WTC11 (cell line): Measurements from ENCODE around the gene MESP1. TPM values are rescaled to one million over a fixed set of nuclear protein-coding genes. Genes with fewer than 3 reads are reported as not detected.

ENCODE experiments used
- ATAC-seq: fragments of 200-7000 bp; cut with Tn5 transposase; 2 replicates; pipeline ENCODE4 v1.10.0; 2021; ENCODE audit warnings: mild to moderate bottlenecking, moderate library complexity
- CTCF ChIA-PET: fragments of 300-600 bp; sonication (Branson Sonifier 250); formaldehyde crosslinking; loops from one replicate; lab custom pipeline; 2021; ENCODE audit warnings: antibody characterized with exemption; lab: Charles Lee
- POLR2A ChIA-PET: fragments of 350-600 bp; sonication (Branson Sonifier 250); formaldehyde crosslinking; loops from one replicate; lab custom pipeline; 2021; ENCODE audit warnings: antibody characterized with exemption; lab: Charles Lee
- DNase-seq: peaks from one replicate; pipeline ENCODE4 v3.0.0; 2021; ENCODE audit warnings: low spot score
- H3K27ac Mint-ChIP-seq: 2 replicates; pipeline ENCODE4 v1.8.0; 2021; ENCODE audit warnings: mixed read lengths
- H3K27me3 Mint-ChIP-seq: 2 replicates; pipeline ENCODE4 v1.8.0; 2021; ENCODE audit warnings: low read depth, mild to moderate bottlenecking, moderate library complexity, mixed read lengths
- H3K36me3 Mint-ChIP-seq: 2 replicates; pipeline ENCODE4 v1.8.0; 2021; ENCODE audit warnings: mixed read lengths
- H3K4me1 Mint-ChIP-seq: 2 replicates; pipeline ENCODE4 v1.8.0; 2022; ENCODE audit warnings: mixed read lengths
- H3K4me3 Mint-ChIP-seq: 2 replicates; pipeline ENCODE4 v1.8.0; 2021; ENCODE audit warnings: mild to moderate bottlenecking, moderate library complexity, mixed read lengths
- H3K9me3 Mint-ChIP-seq: 2 replicates; pipeline ENCODE4 v1.8.0; 2021; ENCODE audit warnings: mixed read lengths
- ATF1 ChIP-seq: sonication (generic); formaldehyde crosslinking; IDR thresholded peaks from 2 replicates; pipeline ENCODE4 v1.8.1; 2023; ENCODE audit warnings: mild to moderate bottlenecking, moderate library complexity, missing genetic modification reagents
- CBFB ChIP-seq: sonication (generic); formaldehyde crosslinking; IDR thresholded peaks from 2 replicates; pipeline ENCODE4 v1.8.1; 2022; ENCODE audit warnings: mild to moderate bottlenecking, low read depth, missing genetic modification reagents
- ETV6 ChIP-seq: sonication (generic); formaldehyde crosslinking; IDR thresholded peaks from 2 replicates; pipeline ENCODE4 v1.8.1; 2022; ENCODE audit warnings: mild to moderate bottlenecking, missing genetic modification reagents
- FOXJ3 ChIP-seq: sonication (generic); formaldehyde crosslinking; IDR thresholded peaks from 2 replicates; pipeline ENCODE4 v1.9.0; 2021; ENCODE audit warnings: missing genetic modification reagents, mild to moderate bottlenecking, borderline replicate concordance
- FOXP1 ChIP-seq: sonication (generic); formaldehyde crosslinking; IDR thresholded peaks from 2 replicates; pipeline ENCODE4 v1.8.0; 2022; ENCODE audit warnings: missing genetic modification reagents, mild to moderate bottlenecking, moderate library complexity, borderline replicate concordance
- GTF2I ChIP-seq: fragments of 250-450 bp; sonication (Bioruptor Pico); conservative IDR thresholded peaks from 2 replicates; pipeline ENCODE4 v1.4.0; 2021; ENCODE audit warnings: mild to moderate bottlenecking
- JUN ChIP-seq: sonication (generic); formaldehyde crosslinking; IDR thresholded peaks from 2 replicates; pipeline ENCODE4 v1.8.0; 2023; ENCODE audit warnings: mild to moderate bottlenecking, missing genetic modification reagents
- OVOL2 ChIP-seq: fragments of 250-450 bp; sonication (Bioruptor Pico); IDR thresholded peaks from 2 replicates; pipeline ENCODE4 v1.9.0; 2021; ENCODE audit warnings: mild to moderate bottlenecking, borderline replicate concordance
- TCF7 ChIP-seq: sonication (generic); formaldehyde crosslinking; IDR thresholded peaks from 2 replicates; pipeline ENCODE4 v1.8.0; 2022; ENCODE audit warnings: mild to moderate bottlenecking, low read depth, missing genetic modification reagents, moderate library complexity
- TP53 ChIP-seq: sonication (generic); formaldehyde crosslinking; IDR thresholded peaks from 2 replicates; pipeline ENCODE4 v1.8.1; 2023; ENCODE audit warnings: mild to moderate bottlenecking, missing genetic modification reagents
- ZBTB21 ChIP-seq: sonication (generic); formaldehyde crosslinking; IDR thresholded peaks from 2 replicates; pipeline ENCODE4 v1.8.1; 2023; ENCODE audit warnings: mild to moderate bottlenecking, missing genetic modification reagents, borderline replicate concordance
- ZNF138 ChIP-seq: sonication (generic); formaldehyde crosslinking; conservative IDR thresholded peaks from 2 replicates; pipeline ENCODE4 v1.8.1; 2022; ENCODE audit warnings: mild to moderate bottlenecking, moderate library complexity, missing genetic modification reagents
- ZNF232 ChIP-seq: sonication (generic); formaldehyde crosslinking; IDR thresholded peaks from 2 replicates; pipeline ENCODE4 v1.8.0; 2022; ENCODE audit warnings: mild to moderate bottlenecking, missing genetic modification reagents
- ZNF416 ChIP-seq: fragments of 250-450 bp; sonication (Bioruptor Pico); IDR thresholded peaks from 2 replicates; pipeline ENCODE4 v1.9.0; 2021; ENCODE audit warnings: mild to moderate bottlenecking, inconsistent platforms
- ZNF671 ChIP-seq: fragments of 250-450 bp; sonication (Bioruptor Pico); IDR thresholded peaks from 2 replicates; pipeline ENCODE4 v1.8.0; 2021; ENCODE audit warnings: mild to moderate bottlenecking
- total RNA-seq: library from RNA; stranded (reverse); gene quantifications from 3 replicates; pipeline ENCODE4 v1.2.3, GENCODE V29; 2021
- TF ChIP-seq, protein P1 (sequence below): sonication (generic); formaldehyde crosslinking; conservative IDR thresholded peaks from 2 replicates; pipeline ENCODE4 v1.8.1; 2022; ENCODE audit warnings: mild to moderate bottlenecking, missing genetic modification reagents
- TF ChIP-seq, protein P2 (sequence below): sonication (generic); formaldehyde crosslinking; IDR thresholded peaks from 2 replicates; pipeline ENCODE4 v1.8.0; 2022; ENCODE audit warnings: mild to moderate bottlenecking, missing genetic modification reagents
- TF ChIP-seq, protein P3 (sequence below): fragments of 250-450 bp; sonication (Bioruptor Pico); IDR thresholded peaks from 2 replicates; pipeline ENCODE4 v1.9.0; 2021; ENCODE audit warnings: mild to moderate bottlenecking, borderline replicate concordance
- TF ChIP-seq, protein P4 (sequence below): sonication (generic); formaldehyde crosslinking; IDR thresholded peaks from 2 replicates; pipeline ENCODE4 v1.8.0; 2022; ENCODE audit warnings: mild to moderate bottlenecking, missing genetic modification reagents
- TF ChIP-seq, protein P5 (sequence below): sonication (generic); formaldehyde crosslinking; IDR thresholded peaks from 2 replicates; pipeline ENCODE4 v1.8.1; 2023; ENCODE audit warnings: mild to moderate bottlenecking, moderate library complexity, missing genetic modification reagents
- TF ChIP-seq, protein P6 (sequence below): sonication (generic); formaldehyde crosslinking; IDR thresholded peaks from 2 replicates; pipeline ENCODE4 v1.8.0; 2023; ENCODE audit warnings: mild to moderate bottlenecking, missing genetic modification reagents
- TF ChIP-seq, protein P7 (sequence below): fragments of 250-450 bp; sonication (Bioruptor Pico); IDR thresholded peaks from 2 replicates; pipeline ENCODE4 v1.8.0; 2021; ENCODE audit warnings: mild to moderate bottlenecking
- TF ChIP-seq, protein P8 (sequence below): sonication (generic); formaldehyde crosslinking; IDR thresholded peaks from 2 replicates; pipeline ENCODE4 v1.8.1; 2022; ENCODE audit warnings: low read depth, mild to moderate bottlenecking, moderate library complexity, missing genetic modification reagents, borderline replicate concordance

Gene MESP1
- total RNA-seq, 1 experiment from 2014 or later: 0.50 TPM

DNA sequence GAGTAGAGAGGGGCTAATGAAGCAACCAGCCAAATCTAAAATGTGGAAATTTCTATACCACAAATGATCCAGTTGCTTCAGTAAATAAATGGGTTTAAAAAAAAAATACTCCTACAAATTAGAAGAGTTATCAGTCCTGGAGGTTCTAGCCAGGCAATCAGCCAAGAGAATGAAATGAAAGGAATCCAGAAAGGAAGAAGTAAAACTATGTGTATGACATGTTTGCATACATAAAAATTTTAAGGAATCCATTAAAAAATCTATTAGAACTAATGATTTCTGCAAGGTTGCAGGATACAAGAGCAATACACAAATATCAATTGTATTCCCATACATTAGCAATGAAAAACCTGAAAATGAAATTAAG, 34.7 kb upstream of the MESP1 start:
- Mint-ChIP-seq H3K4me1 (peaks cover 23% of the 10 kb centered on the region), H3K4me3 (no peak overlapping the region), H3K36me3 (peaks cover 8% of the 10 kb centered on the region), H3K27ac (no peak overlapping the region), H3K9me3 (peaks cover 10% of the 10 kb centered on the region), H3K27me3 (peaks cover 5% of the 10 kb centered on the region; the same call in 1 of the 2 replicates)
- ATAC-seq (no peak), DNase-seq (no peak)
- TF ChIP-seq, protein P1, sequence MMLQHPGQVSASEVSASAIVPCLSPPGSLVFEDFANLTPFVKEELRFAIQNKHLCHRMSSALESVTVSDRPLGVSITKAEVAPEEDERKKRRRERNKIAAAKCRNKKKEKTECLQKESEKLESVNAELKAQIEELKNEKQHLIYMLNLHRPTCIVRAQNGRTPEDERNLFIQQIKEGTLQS: no peak
- TF ChIP-seq ZNF671 (no peak), ZNF138 (CRISPR knock-in tag) (no peak), ZNF416 (no peak)
- TF ChIP-seq, protein P2, sequence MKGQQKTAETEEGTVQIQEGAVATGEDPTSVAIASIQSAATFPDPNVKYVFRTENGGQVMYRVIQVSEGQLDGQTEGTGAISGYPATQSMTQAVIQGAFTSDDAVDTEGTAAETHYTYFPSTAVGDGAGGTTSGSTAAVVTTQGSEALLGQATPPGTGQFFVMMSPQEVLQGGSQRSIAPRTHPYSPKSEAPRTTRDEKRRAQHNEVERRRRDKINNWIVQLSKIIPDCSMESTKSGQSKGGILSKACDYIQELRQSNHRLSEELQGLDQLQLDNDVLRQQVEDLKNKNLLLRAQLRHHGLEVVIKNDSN (CRISPR knock-in tag): no peak
- TF ChIP-seq, protein P3, sequence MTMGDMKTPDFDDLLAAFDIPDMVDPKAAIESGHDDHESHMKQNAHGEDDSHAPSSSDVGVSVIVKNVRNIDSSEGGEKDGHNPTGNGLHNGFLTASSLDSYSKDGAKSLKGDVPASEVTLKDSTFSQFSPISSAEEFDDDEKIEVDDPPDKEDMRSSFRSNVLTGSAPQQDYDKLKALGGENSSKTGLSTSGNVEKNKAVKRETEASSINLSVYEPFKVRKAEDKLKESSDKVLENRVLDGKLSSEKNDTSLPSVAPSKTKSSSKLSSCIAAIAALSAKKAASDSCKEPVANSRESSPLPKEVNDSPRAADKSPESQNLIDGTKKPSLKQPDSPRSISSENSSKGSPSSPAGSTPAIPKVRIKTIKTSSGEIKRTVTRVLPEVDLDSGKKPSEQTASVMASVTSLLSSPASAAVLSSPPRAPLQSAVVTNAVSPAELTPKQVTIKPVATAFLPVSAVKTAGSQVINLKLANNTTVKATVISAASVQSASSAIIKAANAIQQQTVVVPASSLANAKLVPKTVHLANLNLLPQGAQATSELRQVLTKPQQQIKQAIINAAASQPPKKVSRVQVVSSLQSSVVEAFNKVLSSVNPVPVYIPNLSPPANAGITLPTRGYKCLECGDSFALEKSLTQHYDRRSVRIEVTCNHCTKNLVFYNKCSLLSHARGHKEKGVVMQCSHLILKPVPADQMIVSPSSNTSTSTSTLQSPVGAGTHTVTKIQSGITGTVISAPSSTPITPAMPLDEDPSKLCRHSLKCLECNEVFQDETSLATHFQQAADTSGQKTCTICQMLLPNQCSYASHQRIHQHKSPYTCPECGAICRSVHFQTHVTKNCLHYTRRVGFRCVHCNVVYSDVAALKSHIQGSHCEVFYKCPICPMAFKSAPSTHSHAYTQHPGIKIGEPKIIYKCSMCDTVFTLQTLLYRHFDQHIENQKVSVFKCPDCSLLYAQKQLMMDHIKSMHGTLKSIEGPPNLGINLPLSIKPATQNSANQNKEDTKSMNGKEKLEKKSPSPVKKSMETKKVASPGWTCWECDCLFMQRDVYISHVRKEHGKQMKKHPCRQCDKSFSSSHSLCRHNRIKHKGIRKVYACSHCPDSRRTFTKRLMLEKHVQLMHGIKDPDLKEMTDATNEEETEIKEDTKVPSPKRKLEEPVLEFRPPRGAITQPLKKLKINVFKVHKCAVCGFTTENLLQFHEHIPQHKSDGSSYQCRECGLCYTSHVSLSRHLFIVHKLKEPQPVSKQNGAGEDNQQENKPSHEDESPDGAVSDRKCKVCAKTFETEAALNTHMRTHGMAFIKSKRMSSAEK: no peak
- ChIA-PET CTCF (interaction anchor here (3.5 kb wide), 1 partner anchor 89 kb away, joined by 19 read pairs; no protein-coding TSS in a partner anchor), POLR2A (no interaction called here)

DNA sequence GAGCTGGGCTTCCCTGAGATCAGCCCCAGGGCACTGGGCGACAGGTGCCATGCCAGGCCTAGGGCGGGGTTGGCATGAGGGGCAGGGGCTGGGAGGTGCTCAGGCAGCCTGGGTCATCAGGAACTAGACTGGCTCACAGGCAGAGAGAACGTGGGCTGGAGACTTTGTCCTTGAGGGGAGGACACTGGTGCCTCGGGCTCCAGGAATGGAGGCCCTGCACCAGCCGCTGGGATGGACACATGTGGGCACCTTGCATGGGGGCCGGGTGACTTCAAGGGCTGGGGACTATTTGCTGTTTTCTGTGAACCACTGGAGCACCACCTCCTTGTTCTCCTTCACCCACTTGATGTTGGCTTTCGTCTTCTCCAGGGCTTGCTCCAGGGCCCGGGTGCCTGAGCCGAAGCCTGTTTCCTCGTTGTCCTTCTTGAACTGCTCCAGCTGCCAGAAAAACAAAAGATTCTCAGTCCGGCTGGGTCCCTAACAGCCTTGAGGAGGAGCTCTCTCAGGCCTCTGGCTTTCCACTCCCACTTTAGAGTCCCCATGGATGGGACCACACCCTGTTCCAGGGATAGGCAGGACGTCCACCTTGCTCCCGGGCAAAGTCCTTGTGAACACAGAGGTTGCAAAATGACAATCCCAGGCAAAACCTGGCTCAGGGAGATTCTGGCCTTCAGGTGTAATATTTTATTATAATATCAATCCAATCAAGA, 34.2 kb upstream of the MESP1 start:
- Mint-ChIP-seq H3K36me3 (peaks cover 8% of the 10 kb centered on the region), H3K4me1 (peaks cover 23% of the 10 kb centered on the region), H3K27ac (no peak overlapping the region), H3K27me3 (peaks cover 9% of the 10 kb centered on the region), H3K4me3 (no peak overlapping the region), H3K9me3 (peaks cover 10% of the 10 kb centered on the region)
- no peak for ATAC-seq
- CTCF ChIA-PET: interaction anchor here (1.2 to 3.5 kb wide), 2 partner anchors 90 to 113 kb away, joined by 3 to 19 read pairs; no protein-coding TSS in a partner anchor
- DNase-seq: no peak
- POLR2A ChIA-PET: no interaction called here
- TF ChIP-seq, protein P4, sequence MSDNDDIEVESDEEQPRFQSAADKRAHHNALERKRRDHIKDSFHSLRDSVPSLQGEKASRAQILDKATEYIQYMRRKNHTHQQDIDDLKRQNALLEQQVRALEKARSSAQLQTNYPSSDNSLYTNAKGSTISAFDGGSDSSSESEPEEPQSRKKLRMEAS (CRISPR knock-in tag): no peak
- TF ChIP-seq, protein P5, sequence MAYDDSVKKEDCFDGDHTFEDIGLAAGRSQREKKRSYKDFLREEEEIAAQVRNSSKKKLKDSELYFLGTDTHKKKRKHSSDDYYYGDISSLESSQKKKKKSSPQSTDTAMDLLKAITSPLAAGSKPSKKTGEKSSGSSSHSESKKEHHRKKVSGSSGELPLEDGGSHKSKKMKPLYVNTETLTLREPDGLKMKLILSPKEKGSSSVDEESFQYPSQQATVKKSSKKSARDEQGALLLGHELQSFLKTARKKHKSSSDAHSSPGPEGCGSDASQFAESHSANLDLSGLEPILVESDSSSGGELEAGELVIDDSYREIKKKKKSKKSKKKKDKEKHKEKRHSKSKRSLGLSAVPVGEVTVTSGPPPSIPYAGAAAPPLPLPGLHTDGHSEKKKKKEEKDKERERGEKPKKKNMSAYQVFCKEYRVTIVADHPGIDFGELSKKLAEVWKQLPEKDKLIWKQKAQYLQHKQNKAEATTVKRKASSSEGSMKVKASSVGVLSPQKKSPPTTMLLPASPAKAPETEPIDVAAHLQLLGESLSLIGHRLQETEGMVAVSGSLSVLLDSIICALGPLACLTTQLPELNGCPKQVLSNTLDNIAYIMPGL (CRISPR knock-in tag): no peak
- TF ChIP-seq, protein P6, sequence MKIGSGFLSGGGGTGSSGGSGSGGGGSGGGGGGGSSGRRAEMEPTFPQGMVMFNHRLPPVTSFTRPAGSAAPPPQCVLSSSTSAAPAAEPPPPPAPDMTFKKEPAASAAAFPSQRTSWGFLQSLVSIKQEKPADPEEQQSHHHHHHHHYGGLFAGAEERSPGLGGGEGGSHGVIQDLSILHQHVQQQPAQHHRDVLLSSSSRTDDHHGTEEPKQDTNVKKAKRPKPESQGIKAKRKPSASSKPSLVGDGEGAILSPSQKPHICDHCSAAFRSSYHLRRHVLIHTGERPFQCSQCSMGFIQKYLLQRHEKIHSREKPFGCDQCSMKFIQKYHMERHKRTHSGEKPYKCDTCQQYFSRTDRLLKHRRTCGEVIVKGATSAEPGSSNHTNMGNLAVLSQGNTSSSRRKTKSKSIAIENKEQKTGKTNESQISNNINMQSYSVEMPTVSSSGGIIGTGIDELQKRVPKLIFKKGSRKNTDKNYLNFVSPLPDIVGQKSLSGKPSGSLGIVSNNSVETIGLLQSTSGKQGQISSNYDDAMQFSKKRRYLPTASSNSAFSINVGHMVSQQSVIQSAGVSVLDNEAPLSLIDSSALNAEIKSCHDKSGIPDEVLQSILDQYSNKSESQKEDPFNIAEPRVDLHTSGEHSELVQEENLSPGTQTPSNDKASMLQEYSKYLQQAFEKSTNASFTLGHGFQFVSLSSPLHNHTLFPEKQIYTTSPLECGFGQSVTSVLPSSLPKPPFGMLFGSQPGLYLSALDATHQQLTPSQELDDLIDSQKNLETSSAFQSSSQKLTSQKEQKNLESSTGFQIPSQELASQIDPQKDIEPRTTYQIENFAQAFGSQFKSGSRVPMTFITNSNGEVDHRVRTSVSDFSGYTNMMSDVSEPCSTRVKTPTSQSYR (CRISPR knock-in tag): no peak
- TF ChIP-seq OVOL2 (CRISPR knock-in tag) (no peak), TP53 (no peak), FOXP1 (CRISPR knock-in tag) (no peak), ZBTB21 (CRISPR knock-in tag) (no peak), FOXJ3 (CRISPR knock-in tag) (no peak), CBFB (CRISPR knock-in tag) (no peak), ATF1 (CRISPR knock-in tag) (no peak), TCF7 (CRISPR knock-in tag) (no peak), ETV6 (no peak), JUN (CRISPR knock-in tag) (no peak), ZNF232 (CRISPR knock-in tag) (no peak), GTF2I (CRISPR knock-in tag) (no peak)
- TF ChIP-seq, protein P7, sequence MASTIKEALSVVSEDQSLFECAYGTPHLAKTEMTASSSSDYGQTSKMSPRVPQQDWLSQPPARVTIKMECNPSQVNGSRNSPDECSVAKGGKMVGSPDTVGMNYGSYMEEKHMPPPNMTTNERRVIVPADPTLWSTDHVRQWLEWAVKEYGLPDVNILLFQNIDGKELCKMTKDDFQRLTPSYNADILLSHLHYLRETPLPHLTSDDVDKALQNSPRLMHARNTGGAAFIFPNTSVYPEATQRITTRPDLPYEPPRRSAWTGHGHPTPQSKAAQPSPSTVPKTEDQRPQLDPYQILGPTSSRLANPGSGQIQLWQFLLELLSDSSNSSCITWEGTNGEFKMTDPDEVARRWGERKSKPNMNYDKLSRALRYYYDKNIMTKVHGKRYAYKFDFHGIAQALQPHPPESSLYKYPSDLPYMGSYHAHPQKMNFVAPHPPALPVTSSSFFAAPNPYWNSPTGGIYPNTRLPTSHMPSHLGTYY (CRISPR knock-in tag): no peak
- TF ChIP-seq, protein P8, sequence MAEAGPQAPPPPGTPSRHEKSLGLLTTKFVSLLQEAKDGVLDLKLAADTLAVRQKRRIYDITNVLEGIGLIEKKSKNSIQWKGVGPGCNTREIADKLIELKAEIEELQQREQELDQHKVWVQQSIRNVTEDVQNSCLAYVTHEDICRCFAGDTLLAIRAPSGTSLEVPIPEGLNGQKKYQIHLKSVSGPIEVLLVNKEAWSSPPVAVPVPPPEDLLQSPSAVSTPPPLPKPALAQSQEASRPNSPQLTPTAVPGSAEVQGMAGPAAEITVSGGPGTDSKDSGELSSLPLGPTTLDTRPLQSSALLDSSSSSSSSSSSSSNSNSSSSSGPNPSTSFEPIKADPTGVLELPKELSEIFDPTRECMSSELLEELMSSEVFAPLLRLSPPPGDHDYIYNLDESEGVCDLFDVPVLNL (CRISPR knock-in tag): no peak
